HepG2 (cell line): ENCODE data around the gene IGLL1. TPM values are rescaled to one million over a fixed set of nuclear protein-coding genes. Genes with fewer than 3 reads are reported as not detected.

ENCODE experiments used
- CCAR2 ChIP-seq: fragments of 200-400 bp; formaldehyde crosslinking; optimal IDR thresholded peaks from 2 replicates; pipeline ENCODE3; 2018; ENCODE audit warnings: low read depth, mild to moderate bottlenecking, low read length, moderate library complexity
- HNF1B ChIP-seq: sonication (generic); formaldehyde crosslinking; IDR thresholded peaks from 2 replicates; pipeline ENCODE4 v1.5.1; 2020; ENCODE audit warnings: mild to moderate bottlenecking, moderate library complexity, missing genetic modification reagents
- KDM4B ChIP-seq: sonication (generic); formaldehyde crosslinking; IDR thresholded peaks from 2 replicates; pipeline ENCODE4 v1.4.0; 2020; ENCODE audit warnings: missing genetic modification reagents
- KIAA2018 ChIP-seq: sonication (generic); formaldehyde crosslinking; IDR thresholded peaks from 2 replicates; pipeline ENCODE4 v1.5.0; 2020; ENCODE audit warnings: mild to moderate bottlenecking, missing genetic modification reagents, borderline replicate concordance
- NFAT5 ChIP-seq: sonication (generic); formaldehyde crosslinking; IDR thresholded peaks from 2 replicates; pipeline ENCODE4 v1.4.0; 2020; ENCODE audit warnings: missing genetic modification reagents
- POGZ ChIP-seq: sonication (generic); formaldehyde crosslinking; IDR thresholded peaks from 2 replicates; pipeline ENCODE4 v1.4.0; 2020; ENCODE audit warnings: mild to moderate bottlenecking, missing genetic modification reagents
- PTBP1 ChIP-seq: fragments of 200-400 bp; formaldehyde crosslinking; IDR thresholded peaks from 2 replicates; pipeline ENCODE4 v1.6.1; 2018; ENCODE audit warnings: low read length, low read depth; ENCODE audit not compliant: poor library complexity, severe bottlenecking
- SP5 ChIP-seq: IDR thresholded peaks from 2 replicates; pipeline ENCODE4 v1.6.1; 2016; ENCODE audit warnings: low read depth, borderline replicate concordance
- TAF15 ChIP-seq: fragments of 200-400 bp; formaldehyde crosslinking; IDR thresholded peaks from one replicate; pipeline ENCODE4 v1.6.1; 2018; ENCODE audit warnings: mild to moderate bottlenecking, low read depth, low read length; ENCODE audit not compliant: poor library complexity, severe bottlenecking
- ZMYM4 ChIP-seq: sonication (generic); formaldehyde crosslinking; IDR thresholded peaks from 2 replicates; pipeline ENCODE4 v1.8.1; 2023; ENCODE audit warnings: mild to moderate bottlenecking, missing genetic modification reagents
- ZNF143 ChIP-seq: sonication (generic); formaldehyde crosslinking; IDR thresholded peaks from 2 replicates; pipeline ENCODE4 v1.4.0; 2020; ENCODE audit warnings: missing genetic modification reagents
- ZNF770 ChIP-seq: sonication (generic); formaldehyde crosslinking; IDR thresholded peaks from 2 replicates; pipeline ENCODE4 v1.5.0; 2020; ENCODE audit warnings: mild to moderate bottlenecking, missing genetic modification reagents
- polyA plus RNA-seq, 8 experiments: library from polyadenylated mRNA; depleted of rRNA in 3 of 8; stranded (reverse) in 7 of 8; unstranded in 1 of 8; fragments of >200 nt; fragmentation: Illumina TruSeq in 4 of 8; extraction: Trizol in 4 of 8; gene quantifications; 2 replicates each; pipeline versions ENCODE4 v1.2.1 to v1.2.3, GENCODE V29; 2011 to 2016; ENCODE audit warnings: low read depth in 4 of 8, missing spikeins in 1 of 8, mixed read lengths in 1 of 8; ENCODE audit not compliant: insufficient read depth in 1 of 8
- total RNA-seq, 5 experiments: library from RNA; depleted of rRNA; stranded (reverse); fragments of >200 nt; fragmentation: Illumina TruSeq; extraction: Trizol; gene quantifications; 2 replicates each; pipeline ENCODE4 v1.2.3, GENCODE V29; 2016; ENCODE audit warnings: low read depth in 1 of 5

IGLL1 gene
- total and polyA plus RNA-seq, 2 of the 13 experiments (the other 11 are each of a cell fraction or from before 2014, with no cell fraction given): not detected

GRCh38 chr22:23569291-23569690, 10.8 kb downstream of the IGLL1 start (continued):
- no peak for TF ChIP-seq KIAA2018 (CRISPR knock-in tag)
- TF ChIP-seq POGZ: no peak
- TF ChIP-seq SP5 (CRISPR knock-in tag): no peak
- peak; percentile 51; the same call in 1 of the 2 replicates for TF ChIP-seq ZNF143 (CRISPR knock-in tag)
- no peak for TF ChIP-seq ZMYM4 (CRISPR knock-in tag)
- TF ChIP-seq HNF1B: 0 out of 2 replicates have a peak, but pooled peaks have one; percentile 16
- TF ChIP-seq TAF15: no peak
- TF ChIP-seq KDM4B (CRISPR knock-in tag): no peak
- peak; percentile 89 for TF ChIP-seq ZNF770 (CRISPR knock-in tag)
- TF ChIP-seq CCAR2: no peak
- no peak for TF ChIP-seq NFAT5 (CRISPR knock-in tag)
- TF ChIP-seq PTBP1: no peak
